Fibroblast of skin of back (primary cell): ENCODE measurements around the gene MICAL3.
A peak's percentile ranks its signal among the peaks of the same experiment; 100 is the strongest.

ENCODE experiments used
- DNase-seq: peaks from one replicate; pipeline ENCODE4 v3.0.0-alpha.2; 2013

Gene MICAL3

DNA sequence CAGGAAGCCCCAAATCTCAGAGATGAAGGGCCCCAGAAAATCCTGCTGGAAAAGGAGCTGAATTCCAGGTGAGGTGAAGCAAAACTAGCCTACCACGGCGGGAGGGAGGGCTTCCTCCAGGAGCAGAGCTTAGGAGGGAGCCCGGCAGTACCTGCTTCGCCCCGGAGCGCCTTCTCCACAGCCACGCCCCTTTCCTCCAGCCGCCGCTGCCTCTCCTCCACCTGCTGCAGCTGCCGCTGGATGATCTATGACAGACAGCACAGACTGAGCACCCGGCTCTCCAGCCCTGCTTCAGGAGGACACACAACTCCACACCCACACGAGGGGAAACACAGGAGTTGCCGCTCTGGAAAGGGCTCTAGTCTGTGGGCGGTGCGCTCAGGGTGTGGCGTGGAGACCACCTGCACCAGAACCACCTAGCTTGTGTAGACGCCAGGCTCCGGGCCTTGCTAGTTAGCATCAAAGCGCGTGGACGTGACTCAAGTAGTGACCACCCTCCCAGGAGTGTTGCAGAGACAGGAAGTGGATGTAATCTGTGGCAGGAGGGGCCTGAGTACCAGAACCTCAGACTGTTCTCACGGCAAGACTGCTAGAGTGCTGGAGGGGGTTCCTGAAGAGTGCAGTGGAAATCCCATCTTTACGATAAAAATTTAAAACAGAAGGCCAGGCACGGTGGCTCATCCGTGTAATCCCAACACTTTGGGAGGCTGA is 215.5 kb downstream of the MICAL3 start:
- no peak for DNase-seq

DNA sequence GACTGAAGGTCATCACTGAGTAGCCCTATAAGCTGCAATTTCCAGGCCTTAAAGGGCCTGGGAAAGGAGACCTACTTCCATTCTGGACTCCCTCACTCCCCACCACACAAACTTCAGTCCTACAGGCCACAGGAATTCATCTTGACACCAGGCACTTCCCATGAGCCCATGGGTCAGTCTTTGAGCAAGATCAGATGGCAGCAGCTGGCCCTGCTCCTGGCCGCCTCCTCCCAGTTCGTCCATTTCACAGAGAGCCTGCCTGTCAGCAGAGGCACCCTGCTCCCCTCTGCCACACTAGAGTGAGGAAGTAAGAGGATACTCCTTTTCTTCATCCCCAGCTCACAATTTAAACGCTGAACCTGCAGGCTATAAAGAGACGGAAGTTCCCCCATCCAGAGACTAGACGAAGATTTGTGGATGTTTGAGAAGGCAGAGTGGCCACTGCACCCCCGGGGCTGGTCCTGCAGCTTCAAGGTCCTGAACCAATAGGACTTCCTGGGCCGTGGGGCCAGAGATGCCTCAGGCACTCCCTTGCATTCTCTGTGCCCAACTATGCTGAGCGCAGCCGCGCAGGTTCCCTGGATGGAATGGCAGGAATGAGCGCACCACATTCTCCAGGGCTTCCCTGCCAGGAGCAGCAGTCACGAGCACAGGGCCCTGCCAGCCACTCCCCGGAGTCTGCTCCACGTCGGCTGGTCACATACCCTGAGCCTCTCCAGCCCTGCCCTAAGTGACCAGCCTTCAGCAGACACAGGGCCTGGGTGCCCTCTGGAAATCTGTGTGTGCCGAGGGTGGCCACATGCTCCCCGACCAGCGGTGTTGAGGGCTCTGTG is 216.6 kb downstream of the MICAL3 start:
- no peak for DNase-seq

DNA sequence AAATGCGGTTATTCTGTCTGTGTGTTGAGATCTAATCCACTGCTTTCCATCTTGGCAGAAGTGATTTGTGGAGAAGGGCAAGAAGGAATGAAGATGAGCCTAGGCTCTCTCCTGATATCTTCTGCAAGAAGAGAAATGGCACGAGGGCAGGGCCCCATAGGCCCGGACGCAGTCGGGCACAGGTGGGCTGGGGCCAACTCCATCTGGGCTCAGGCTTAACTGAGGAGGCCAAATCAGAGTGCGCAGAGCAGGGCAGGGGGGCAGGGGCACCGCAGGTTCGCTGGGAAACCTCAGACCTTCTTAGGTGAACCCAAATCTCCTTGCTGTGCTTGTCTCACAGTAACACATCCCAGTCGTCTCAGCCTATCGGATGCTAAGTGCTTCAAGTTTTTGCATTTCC is 217.3 kb downstream of the MICAL3 start:
- DNase-seq: no peak

GRCh38 chr22:17806437-17806836 is 217.9 kb downstream of the MICAL3 start:
- DNase-seq: no peak

DNA sequence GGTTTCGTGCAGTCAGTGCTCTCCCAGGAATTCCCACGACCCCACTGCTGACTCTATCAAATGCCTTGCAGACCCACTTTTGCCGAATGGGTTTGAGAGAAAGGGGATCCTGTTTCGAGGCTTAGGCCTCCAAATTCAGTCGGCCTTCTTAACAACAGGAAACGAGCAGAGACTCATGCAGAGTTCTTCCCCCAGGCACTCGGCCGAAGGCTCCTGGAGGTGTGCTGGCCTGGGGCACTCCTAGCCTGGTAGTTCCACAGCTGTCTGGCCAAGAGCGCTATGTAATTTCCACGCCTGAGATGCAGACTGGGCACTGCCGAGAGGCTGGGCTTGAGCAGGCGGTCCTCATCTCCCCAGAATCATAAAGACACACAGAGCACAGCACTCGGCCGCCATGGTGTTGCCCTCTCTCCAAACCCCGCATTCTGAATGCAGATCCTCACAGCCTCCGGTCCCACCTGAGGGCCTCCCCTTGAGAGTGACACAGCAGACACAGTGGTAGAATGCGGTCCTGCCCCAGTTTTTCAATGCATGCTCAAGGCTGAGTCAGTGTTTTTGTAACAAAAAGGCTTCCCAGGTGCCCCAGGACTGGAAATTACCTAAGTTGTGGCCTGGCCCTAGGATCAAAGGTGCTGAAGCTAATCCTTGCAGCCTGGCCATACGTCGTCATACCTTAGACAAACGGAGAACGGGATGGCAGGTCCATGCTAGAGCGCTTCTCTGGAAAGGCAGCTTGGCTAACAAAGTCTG is 219.9 kb downstream of the MICAL3 start:
- no peak for DNase-seq

DNA sequence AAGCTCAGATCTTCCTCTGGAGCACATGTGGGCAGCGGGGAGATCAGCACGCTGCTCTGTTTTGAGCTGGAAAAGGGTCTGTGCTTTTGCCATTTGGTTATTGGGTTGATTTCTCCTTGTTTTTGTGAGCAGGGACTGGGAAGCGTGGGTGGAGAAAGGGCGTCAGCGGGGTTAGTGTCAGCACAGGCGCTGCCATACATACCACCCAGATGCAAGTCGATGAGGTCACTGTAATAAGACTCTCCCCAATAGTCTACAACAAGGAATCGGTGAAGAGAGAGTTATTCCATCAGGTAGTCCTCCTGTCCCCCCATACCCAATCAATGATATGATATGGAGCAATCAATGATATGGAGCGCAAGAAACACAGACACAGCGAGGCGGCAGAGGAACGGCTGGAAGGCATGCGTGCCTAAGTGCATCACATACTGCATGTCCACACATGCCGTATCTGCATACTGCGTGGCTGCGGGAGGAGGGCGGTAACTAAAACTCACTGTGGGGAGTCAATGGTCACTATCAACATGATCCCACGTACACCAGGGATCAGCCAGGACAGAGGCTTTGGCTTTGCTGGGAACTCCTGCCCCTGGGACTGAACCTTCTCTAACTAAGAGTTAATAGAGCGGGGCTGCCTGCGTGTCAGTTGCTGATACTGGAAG is 220.6 kb downstream of the MICAL3 start:
- DNase-seq: no peak

DNA sequence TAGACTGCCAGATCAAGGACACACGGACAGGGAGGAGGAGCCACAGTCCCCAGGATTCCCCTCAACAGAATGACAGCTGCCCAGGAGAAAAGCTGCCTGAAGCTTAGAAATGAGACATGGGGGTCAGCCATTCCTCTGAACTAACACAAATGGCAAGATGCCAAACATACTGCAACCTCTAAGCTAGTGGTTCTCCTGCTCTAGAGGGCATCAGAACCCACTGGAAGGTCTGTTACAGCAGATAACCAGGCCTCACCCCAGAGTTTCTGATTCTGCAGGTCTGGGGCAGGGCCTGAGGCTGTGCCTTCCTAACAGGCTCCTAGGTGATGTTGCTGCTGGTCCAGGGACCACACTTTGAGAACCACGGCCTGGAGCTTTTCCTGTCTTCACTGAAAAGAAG is 221.5 kb downstream of the MICAL3 start:
- DNase-seq: no peak

DNA sequence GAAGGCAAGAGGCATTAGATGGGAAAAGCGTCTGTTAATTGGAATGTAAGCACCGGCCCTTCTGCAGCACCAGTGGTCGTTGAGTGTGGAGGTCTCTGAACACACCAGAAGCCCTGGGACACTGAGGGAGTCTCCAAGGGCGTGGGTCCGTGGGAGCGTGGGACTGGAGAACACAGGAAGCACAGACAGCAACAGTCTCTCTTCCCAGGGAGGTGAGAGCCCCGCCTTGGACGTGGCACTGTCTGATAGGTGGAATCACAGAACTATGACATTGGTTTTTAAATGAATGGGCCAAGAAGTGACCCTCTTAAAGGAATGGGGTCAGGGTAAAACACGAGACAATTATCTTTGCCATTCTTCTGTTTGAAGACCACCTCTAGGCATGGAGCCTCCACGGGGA is 221.9 kb downstream of the MICAL3 start:
- DNase-seq: no peak

DNA sequence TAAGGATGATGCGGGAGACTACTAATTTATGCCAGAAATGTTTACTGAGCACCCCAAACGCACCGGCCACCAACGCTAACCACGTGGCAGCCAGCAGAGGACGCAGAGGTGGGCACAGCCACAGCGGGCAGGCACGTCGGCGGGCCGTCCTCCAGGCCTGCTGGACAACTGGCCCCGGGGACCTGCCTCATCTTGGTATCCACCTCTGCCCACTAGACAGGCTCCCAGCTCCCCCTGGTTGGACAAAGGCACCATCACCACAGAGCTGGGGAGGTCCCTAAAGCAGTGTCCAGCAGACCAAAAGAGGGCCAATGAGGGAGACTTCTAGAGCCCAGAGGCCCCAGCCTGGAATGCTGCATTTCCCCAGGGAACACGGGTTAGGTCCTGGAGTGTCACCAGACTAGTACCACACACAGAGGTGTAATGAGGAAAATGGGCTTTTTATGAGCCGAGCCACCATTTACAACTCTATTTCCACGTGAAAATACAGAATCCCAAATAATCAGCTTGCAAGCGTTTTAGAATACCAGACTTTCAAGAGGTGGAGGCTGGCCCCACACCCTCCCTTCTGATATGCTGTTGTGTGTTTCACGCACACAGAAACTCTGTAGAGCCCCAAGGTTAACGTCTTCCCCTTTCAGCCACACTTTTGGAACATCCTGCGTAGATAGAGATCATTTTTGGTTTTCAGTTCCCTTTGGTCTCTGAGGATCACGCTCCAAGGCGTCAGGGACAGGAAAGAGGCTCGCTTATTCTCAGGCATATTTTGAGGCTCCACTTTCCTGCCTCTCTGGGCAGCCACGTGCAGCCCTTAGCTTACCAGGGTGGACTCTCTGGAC is 226.4 kb downstream of the MICAL3 start:
- peak; percentile 7 for DNase-seq

- DNase-seq: no peak
Observed at GRCh38 chr22:17796695-17797094, 227.7 kb downstream of the MICAL3 start.

DNA sequence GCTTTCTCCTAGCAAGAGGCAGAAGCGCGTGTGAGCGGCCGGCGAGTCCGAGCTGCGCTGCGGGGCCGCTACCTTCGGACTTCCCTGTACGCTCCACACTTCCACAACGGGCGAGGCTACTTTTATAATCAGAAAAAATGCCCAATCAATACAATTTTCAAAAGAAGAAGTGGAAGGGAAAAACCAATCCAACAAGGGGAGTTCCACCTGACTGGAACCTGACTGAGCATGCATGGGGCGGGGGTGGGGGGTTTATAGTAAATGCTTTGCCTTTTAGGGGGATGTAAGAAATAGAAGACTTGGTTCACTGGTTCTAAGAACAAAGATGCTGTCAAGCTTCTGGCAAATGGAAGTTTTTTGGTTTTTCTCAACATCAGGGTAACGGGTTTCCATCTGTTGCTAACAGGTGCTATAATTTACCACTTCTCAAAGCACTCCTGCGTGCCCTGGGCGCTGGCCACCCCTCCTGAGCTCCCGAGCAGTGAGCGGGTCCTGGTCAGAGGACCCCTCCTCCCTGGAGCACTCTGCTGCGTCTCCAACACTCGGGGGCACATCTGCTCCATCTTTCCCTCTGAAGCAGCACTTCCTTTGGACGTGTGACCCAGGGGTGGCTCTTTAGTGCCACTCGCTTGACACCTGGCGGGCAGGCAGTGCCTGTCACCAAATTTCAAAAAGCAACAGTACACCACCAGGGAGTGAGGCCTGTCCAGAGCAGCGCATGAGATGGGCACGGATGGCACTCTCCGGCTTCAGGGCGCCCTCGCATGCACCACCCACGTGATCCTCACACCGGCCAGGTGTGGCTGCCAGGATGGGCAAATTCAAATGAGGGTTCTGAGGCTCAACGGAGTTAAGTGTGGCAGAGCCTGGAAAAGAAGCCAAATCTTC is 228.5 kb downstream of the MICAL3 start:
- DNase-seq: no peak

DNA sequence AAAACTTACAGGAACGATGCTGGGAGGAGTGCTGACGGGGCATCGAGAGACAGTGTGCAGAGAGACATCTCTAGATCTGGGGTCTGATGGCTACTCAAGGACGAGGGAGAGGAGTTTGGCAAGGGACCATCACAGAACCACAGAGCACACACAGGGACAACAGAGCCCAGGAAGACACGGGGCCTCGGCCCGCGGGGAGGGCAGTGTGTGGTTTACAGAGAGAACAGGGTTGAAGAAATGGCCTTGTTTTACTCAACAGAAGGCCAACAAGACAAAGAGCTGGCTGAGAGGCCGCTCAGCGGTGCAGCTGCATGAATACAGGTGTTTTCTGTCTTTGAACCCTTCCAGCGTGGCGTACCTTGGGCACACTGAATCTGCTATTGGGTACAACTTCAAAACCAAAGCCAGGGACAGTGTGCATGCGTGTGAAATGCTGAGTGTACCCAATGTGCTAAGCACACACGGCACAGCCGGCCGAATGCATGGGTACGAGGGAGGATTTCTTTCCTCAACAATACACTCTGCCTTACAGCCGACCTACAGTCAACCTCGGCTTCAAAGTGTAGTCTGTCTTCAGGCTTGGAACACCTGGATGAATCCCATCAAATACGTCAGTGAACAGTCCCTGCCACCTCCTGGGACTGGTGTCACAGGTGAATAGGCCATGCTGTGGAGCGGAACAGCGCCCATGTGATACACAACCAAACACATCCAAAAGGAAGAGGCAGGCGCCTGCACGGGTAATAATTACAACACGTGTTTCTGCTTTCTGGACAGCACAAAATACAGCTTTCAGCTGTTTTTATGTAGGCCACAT is 229.4 kb downstream of the MICAL3 start:
- DNase-seq: no peak

DNA sequence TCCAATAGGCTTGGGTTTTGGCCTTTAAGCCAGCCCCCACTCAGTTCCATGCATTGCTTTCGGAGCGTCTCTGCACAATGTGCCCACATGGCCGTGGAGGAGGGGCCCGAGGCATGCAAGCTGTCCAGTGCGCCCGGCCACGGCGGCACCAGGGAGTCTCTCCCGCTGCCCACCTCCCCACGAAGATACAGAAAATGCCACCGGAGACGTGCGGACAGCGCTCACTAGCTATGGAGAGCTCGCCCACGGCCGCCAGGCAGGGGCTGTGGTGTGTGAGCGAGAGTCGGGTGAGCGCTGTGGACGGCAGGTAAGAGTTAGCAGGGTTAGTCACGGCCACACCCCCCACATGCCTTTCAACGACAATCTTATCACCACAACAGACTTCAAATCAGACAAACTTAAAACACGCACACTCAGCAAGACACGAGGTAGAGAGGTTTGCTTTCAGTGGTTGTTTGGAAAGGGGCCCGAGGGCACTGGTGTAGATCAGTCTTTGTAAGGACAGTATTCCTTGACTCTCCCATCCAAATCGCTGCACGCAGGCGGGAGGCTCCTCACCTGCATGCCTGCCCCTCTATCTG is 231.4 kb downstream of the MICAL3 start:
- DNase-seq: no peak

GRCh38 chr22:17792299-17792698 is 232.1 kb downstream of the MICAL3 start:
- DNase-seq: no peak

DNA sequence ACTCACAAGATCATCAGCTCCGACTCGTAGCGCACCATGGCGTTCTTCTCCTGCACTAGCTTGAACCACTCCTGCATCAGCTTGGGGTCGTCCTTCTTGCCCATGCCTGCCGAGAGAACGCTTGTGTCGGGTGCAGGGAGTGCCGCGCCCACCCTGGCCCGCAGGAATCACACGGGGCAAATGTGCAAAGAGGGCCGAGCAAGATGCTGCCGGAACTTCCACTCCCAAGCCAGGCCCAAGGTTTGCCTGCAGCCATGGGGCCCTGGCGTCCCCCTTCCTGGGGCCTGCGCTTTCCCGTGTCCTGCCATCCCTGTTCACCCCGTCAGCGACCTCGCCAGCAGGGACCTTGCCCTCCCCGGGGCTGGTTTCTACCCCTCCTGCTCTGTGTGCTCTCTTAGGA is 233.2 kb downstream of the MICAL3 start:
- DNase-seq: no peak

GRCh38 chr22:17789379-17790200 is 234.8 kb downstream of the MICAL3 start:
- no peak for DNase-seq

GRCh38 chr22:17788528-17789378 is 235.6 kb downstream of the MICAL3 start:
- DNase-seq: no peak
